Measurements from ENCODE around the gene IRF2BP2. TPM values are rescaled to one million over a fixed set of nuclear protein-coding genes. Genes with fewer than 3 reads are reported as not detected.
A peak's percentile ranks its signal among the peaks of the same experiment; 100 is the strongest.

The IRF2BP2 gene
- total and polyA plus RNA-seq, 2 of the 13 experiments (the other 11 are each of a cell fraction or from before 2014, with no cell fraction given) = 140 to 147 TPM

GRCh38 chr1:234601301-234602017, 8.5 kb downstream of the IRF2BP2 start (continued):
- TF ChIP-seq ZNF337 (CRISPR knock-in tag; IDR thresholded peaks at IDR 0.05; ENCODE audit: borderline replicate concordance, low read depth) (no peak), KDM6A (CRISPR knock-in tag; IDR thresholded peaks at IDR 0.05; ENCODE audit: low read depth) (no peak), SALL1 (CRISPR knock-in tag; IDR thresholded peaks at IDR 0.05) (no peak; the same call in 1 of the 2 replicates), SAP130 (CRISPR knock-in tag; IDR thresholded peaks at IDR 0.05; ENCODE audit: low read depth) (peak; percentile 62), KLF9 (CRISPR knock-in tag; IDR thresholded peaks at IDR 0.05; ENCODE audit: low read depth) (no peak), KDM5A (IDR thresholded peaks at IDR 0.05; ENCODE audit: borderline replicate concordance, low read length) (no peak), ZNF619 (CRISPR knock-in tag; IDR thresholded peaks at IDR 0.05) (no peak), MAX (IDR thresholded peaks at IDR 0.05) (no peak), TOE1 (CRISPR knock-in tag; IDR thresholded peaks at IDR 0.05) (no peak), MLXIP (CRISPR knock-in tag; IDR thresholded peaks at IDR 0.05; ENCODE audit: borderline replicate concordance) (no peak), ZNF30 (CRISPR knock-in tag; IDR thresholded peaks at IDR 0.05) (no peak), REXO4 (CRISPR knock-in tag; IDR thresholded peaks at IDR 0.05; ENCODE audit: borderline replicate concordance) (no peak), NBN (conservative IDR thresholded peaks at IDR 0.05) (no peak), ZBTB1 (CRISPR knock-in tag; IDR thresholded peaks at IDR 0.05; ENCODE audit: borderline replicate concordance) (no peak), ZNF280D (CRISPR knock-in tag; IDR thresholded peaks at IDR 0.05) (0 out of 2 replicates have a peak, but pooled peaks have one; percentile 0), FUBP1 (CRISPR knock-in tag; IDR thresholded peaks at IDR 0.05; ENCODE audit: borderline replicate concordance) (no peak), ZNF737 (CRISPR knock-in tag; IDR thresholded peaks at IDR 0.05; ENCODE audit: borderline replicate concordance) (no peak), ADNP (CRISPR knock-in tag; IDR thresholded peaks at IDR 0.05) (no peak), SSRP1 (CRISPR knock-in tag; IDR thresholded peaks at IDR 0.05) (no peak), ETV5 (CRISPR knock-in tag; IDR thresholded peaks at IDR 0.05; ENCODE audit: borderline replicate concordance) (no peak), ISL2 (CRISPR knock-in tag; IDR thresholded peaks at IDR 0.05) (no peak), ZNF230 (CRISPR knock-in tag; IDR thresholded peaks at IDR 0.05) (no peak), ZNF629 (CRISPR knock-in tag; conservative IDR thresholded peaks at IDR 0.05) (peak; percentile 60)

All from HepG2 (cell line).